Stimulated activated CD4-positive, alpha-beta T cell treated with anti-CD3 and anti-CD28 coated beads, TNF-alpha, amount 100 ng/mL, for 48 hours (primary cell): ENCODE data around the gene EFNB2.

Experiments used
- DNase-seq, 3 donors: peaks; one replicate each; pipeline ENCODE4 v3.0.0-alpha.2; 2020; ENCODE audit warnings: low read depth in 3 of 3

Gene EFNB2

DNA sequence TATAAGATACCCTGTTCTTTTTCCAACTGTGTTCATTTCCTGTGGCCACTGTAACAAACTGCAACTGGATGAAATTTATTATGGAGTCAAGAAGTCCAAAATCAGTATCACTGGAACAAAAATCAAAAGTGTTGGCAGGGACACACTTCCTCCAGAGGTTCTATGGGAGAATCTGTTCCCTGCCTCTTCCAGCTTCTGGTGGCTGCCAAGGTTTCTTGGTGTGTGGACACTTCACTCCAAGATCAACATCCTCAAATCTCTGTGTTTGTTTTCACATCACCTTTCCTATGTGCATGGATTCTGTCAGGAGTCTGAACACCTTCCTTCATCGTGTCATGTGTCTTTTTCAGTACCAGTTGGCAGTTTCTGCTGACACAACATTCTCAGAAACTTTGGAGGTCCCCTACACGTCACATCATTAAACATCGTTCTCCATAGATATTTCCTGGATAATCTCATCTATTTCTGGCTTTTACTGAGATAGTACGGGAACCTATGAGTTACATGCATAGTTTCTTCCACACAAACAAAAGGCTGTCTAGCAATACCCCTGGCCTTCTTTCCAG, 15.2 kb upstream of the EFNB2 start:
- no peak for DNase-seq

DNA sequence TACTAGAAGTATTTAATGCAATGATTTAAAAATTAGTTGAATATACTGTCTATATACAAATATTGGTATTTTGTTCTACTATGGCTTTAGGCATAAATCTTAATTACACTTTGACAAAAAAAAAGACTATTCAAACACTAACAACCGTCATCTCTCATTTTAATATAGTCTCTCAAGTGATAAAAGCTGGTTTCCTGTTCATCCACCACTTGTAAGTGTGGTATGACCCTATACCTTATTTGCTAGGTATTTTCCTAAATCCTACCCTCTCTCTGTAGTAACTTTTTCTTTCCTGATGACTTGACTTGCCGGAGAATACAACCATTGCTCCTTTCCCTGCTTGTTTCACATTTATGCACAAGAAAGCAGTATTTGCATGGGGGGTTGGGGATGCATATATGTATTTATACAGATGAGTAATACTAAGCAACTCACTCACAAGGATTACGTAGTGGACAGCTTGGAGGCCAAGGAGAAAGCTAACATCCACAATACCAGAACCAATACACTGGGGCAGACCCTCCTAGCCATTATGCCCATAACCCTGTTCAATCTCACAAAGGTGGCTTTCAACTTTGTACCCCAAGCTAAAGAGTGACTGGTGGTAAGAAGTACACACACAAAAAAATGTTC, 12.7 kb upstream of the EFNB2 start:
- no peak for DNase-seq

DNA sequence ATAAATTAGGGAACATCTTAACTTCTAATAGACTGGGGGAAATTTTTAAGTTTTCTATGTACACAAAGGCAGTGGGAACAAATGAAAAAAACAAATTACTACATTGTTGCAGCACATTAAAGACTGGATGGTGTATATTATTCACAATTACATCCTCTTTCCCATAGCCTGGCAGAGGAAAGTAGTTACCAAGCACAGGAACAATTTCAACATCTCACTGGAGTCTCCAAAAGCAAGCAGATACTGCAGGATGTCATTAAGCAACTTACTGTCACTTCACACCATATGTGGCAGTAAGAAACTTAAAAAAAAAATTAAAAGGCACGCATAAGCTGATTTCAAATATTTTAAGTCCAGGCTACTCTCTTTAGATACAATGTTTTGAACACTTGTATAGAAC, 6.4 kb upstream of the EFNB2 start:
- DNase-seq, result no peak

DNA sequence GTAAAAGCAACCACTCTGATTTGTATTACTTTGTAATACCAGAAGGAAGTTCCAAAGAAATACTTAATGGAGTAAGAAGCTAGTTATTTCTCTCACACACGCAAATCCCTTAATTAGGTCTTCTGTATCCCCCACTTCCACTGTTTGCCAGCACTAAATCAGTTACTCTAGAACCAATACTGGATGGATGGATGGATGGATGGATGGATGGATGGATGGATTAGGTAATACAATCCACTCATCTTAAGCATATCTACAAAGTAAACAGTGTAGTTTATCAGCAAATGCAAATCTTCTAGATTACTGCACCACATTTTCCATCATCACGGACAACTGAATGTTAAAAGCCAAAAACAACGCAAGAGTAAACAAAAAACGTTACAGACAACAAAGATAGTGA, 5.2 kb upstream of the EFNB2 start:
- DNase-seq, result no peak

DNA sequence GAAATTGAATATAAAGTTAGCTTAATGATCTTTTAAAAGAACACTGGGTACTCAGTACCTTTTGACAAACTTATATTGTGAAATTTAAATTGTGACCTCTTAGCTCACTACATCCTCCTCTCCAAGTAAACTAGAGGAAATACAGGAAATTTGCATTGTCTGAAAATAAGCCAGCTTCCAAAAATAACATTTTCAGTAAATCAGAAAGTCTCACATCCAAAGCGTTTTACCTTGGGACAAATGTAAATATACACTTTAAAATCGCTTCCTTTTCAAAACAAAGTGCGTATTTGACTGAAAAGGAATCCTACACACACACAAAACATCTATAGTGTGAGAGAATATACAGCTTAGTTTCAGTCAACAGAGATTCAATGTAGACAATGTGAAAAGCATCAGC, 2.1 kb upstream of the EFNB2 start:
- no peak for DNase-seq

DNA sequence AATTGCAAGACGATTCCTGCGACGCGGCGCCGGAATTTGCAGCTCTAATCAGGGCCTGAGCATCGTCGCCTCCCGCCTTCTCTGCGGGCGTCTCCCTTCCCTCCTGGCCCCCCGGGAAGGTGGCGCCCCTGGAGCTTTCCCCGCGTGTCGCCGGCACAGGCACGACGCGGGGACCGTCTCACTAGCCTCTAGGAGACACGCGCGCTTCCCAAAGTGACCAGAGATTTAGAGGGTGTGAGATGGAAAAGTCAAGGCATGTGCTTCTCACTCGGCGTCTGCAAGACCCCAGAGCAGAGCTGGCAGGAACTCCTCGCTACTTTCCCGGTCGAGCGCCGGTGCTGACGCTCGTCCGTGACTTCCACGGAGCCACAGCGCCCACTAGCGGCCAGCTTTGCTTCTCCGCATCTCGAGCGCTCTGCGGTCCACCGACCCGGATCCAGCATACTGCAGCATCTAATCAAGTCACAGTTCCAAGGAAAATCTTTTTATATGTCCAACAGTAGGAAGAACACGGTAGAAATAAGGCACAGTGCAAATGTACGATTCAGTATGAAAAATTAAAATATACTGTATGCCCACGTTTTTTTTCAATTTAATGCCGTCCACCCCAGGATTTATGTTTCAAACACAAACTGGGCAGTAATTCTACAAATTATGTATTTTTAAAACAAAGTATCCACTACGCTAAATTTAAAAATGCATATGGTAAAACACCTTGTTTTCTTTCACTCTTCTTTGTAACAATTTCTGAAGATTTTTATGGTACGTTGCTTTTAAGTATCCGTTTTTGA, 977 bp upstream of the EFNB2 start:
- peak; percentile 54 to 85 (median 85) for DNase-seq

DNA sequence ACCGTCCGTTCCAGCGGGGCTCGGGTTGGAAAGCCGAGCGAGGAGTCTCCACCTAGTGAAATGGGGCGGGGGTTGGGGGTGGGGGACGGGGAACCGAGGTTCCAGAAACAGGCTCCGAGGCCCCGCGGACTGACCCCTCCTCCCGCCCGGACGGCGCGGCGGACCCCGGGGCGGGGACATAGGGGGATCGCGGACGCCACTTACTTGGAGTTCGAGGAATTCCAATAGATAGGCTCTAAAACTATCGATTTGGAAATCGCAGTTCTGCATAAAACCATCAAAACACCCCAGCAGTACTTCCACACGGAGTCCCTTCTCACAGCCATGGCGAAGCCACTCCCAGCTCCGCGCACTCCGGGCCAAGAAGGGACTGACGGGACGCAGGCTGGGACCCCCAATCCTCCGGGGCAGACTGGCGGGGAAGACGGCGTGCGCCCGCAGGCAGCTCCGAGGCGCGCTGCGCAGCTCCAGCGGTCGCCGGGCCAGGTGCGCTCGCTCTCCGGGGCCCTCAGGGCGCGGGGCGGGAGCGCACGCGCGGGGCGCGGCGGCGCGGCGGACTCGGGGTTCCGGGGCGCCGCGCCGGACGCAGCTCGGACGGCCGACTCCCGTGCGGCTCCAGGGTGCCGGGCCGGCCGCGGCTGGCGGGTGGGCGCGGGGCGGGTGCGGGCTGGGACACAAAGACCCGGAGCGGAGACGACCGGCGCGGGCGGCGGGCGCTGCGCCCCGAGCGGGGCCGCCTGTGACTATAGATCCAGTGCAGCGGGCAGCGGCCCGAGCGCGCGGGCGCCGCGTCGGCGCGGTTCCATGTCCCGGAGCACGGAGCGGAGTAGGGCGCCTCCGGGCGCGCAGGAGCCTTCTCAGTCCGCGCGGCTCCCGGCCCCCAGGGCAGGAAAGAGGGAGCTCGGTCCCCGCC, 567 bp downstream of the EFNB2 start:
- peak in 1 of 3 donors; percentile 10 for DNase-seq

DNA sequence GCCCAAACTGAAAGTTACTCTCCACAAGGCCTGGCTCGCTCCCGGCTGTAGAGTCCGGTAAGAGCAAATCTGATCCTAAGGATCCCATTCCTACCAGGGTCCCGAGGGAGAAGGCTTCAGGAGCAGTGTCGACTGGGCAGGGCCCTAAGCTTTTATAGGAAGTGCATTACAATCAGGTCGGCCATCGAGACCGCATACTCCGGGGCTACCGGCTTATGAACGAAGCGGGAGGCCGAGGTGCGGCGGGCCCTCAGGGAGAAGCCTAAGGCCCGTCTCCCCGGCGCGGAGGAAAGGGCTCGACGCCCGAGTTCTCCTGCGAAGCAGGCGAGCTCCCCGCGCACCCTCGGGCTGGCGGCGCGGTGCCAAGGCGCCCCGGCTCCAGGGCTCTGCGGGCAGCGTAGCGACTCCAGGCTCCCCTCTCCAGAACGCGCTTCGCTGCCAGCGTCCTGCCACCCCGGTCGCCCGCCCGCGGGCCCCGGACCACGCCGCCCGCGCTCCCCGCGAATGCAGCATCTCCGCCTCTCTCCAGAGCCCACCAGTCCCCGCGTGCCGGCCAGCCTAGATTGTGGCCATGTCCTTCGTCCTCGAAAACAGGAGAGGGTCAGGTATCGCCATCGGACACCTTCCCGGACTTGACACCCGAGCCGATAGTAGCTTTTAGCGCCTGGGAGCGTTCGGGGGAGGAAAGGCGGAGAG, 1.4 kb downstream of the EFNB2 start:
- peak in 1 of 3 donors; percentile 17 for DNase-seq

DNA sequence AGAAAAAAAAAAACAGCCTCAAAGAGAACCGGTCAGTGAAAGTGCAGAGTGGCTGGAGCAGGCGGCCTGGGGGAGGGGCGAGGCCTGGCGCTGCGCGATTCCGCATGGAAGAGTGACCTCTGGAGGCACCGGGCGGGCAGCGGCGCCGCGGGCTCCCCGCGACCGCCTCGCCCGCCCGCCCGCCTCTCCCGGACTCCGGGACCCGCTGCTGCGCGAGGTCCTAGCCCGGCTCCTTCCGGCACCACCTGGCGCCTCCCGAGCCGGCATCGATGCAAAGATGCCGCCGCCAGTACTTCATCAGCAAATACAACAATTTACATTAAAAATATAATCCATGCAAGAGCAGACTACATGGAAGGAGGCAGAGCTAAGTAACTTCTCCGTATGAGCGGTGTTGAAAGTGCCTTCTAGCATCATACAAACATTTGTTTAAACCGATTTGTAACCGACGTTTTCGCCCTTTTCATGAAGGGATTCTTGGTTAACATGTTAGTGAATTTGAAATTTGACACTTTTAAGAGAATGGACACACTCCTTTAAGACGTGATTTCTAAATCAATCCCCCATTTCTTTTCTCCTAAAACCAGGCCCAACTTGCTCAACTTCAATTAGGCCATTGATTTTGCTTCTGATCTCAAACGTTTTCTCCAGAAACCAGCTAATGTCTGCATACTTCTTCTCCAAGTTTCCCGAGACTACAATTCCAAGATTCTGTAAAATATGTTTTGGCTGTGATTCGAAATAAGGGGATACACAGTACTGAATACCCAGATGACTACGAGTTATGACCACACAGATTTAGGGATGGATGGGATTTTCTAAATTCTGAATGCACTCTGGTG, 2.1 kb downstream of the EFNB2 start:
- DNase-seq, result peak in 1 of 3 donors; percentile 18

DNA sequence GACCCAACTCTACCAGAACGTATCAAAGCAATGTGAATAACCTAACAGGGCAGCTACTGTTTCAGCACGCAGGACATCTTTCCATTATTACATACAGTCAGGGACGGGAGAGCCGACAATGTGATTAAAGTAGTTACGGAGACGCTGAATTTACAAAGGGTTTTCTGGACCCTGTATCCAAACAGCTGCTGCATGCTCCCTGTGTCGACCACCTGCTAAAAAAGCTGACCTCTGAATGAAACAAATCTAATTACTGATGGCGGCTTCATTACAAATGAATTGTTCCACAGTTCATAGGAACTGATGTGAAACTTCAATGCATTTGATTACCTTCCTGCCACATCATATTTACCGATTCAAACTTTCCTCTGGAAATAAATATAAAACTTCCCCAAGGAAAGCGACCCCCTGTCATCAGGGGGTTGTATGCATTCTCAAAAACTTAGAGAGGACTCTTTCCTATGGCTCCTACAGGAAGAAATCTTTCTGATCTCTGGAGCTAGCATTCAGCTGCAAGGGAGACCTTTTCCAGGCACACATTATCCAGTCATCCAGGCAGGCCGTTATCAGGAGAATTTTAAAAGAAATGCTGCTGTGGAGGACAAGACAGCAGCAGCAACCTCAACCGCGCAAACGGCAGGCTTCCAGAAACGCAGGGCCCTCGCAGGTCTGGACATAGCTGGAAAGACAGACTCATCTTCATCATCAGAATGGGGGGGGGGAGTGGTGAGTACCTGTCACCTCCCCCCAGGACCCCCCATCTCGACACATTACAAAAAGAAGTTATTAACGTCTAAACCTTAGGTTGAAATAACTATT, 3.1 kb downstream of the EFNB2 start:
- no peak for DNase-seq

DNA sequence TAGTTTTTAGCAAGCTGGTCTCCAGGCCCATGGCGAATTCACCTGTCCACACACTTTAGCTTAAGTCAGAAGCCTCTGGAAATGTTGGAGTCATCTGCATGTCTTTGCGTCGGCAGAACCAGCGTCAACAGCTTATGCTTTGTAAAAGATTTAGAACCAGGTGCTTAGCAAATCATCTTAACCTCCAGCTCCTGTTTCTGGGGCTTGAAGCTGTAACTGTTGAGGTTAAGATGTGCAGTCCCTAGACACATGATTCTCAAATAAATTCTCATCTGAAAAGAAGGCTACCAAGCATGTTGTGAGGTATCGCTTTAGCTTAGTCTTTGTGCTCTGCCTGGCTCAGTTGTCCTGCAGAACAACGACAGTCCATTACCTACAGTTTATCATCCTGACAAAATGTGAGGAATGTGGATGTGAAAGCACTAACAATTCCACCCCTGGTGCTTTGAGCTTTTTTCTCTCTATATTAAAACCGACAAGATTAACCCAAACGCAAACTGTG, 4.4 kb downstream of the EFNB2 start:
- DNase-seq, result no peak

DNA sequence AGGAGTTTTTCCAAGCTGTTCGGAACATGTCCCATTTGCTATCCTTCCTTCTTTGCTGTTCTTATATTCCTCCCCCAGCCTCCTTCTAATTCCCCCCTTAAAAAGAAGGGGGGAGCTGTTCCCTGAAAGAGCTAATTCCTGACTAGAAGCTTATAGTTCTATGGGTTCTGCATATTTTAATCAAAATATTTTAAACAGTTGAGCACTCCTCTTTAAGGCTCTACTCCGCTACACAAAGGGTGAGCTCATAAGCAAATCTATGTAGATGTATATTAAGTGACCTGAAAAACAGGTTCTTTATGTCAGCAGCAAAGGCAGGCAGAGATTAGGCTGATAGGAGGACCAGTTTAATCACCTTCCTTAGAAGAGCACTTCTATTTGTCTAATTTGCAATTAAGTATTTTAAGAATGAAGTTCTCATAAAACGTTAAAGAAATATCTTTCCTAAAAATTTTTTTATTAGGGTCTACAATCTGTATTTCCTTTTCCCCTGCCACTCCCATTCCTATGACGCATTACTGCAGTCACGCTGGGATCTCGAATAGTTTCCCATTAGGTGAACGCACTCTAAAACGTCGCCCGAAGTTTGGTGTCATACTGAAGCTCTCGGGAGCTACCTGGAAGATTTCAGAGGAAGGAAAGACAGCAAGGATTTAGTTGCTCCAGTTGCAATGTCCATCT, 5.2 kb downstream of the EFNB2 start:
- DNase-seq, result no peak

DNA sequence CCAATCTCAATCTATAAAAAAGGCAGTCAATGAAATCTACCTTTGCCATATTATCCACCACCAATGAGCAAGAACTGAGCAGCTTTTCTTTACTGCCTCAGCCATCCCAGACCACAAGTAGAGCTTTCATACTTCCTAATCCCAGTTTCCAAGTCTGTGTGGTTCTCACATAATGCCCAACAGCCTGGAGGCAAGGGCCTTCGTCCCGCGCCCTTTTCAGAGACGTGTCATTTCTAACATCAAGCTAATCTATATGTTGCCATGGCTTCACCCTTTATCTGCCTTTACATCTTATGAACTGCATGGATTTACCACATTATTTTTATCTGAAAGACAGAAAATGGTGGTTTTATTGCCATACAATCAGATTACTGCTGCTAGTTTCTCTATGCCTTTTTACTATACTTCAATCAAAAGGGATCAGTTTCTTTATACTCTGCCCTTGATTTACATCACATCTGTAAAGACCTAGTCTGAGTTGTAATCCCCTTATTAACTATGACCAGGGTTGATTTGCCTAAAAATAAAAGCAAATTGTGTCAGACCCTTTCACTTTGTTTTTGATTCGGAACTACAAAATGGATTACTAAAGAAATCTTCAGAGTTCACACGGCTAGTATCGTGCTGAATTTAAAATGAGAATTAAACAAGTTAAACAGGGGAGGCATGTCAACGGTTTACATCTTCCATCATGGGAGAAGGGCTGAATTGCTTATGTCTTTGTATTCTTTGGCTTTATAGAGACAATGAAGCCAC, 5.9 kb downstream of the EFNB2 start:
- no peak for DNase-seq

DNA sequence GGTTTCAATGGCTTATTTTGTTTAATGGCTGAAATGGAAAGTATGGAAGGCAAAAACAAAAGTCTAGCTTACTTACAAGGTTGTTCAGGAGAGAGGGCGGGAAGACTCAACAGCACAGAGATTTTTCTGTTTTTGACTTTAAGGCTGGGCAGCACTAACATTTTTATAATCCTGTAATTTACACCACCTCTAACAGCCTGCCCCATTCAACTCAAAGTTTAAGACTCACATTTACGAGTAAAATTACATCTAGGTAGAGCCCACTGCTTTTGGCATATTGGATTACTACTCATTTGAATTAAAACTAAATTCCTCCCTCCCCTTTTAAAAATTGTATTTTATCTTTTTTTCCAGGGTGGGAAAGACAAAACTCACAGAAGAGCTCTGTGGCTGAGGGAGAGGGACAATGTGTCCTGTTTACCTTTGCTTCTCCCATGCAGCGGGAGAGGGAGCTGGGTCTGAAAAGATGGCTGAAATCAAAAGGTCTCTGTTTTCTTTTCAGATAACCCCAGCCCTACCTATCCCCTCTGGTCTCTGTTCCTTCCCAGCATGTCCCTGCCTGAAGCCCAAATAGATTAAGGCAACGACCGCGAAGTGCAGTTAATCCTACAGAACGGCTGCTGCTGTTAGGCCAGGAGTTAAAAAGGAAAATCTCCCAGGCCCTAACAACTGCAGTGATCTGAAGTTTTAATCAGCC, 6.6 kb downstream of the EFNB2 start:
- DNase-seq, result no peak

DNA sequence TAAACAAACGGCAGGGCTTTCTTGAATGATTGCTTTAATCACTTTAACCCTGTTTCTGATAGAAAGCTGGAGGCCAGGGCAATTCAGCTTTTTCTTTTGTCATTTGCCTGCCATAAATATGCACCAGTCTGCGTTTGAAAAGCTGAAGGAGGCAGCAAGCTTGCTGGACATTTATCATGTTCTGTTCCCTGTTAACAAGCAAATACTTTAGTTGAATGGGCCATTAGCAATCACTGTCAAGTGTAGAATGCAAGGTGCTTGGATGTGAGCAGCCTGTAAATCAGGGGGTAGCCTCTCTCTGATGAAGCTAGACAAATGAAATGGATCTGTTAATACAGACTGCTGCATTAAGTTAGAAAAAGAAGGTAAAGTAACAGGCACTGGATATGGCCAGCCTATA, 7.6 kb downstream of the EFNB2 start:
- no peak for DNase-seq

DNA sequence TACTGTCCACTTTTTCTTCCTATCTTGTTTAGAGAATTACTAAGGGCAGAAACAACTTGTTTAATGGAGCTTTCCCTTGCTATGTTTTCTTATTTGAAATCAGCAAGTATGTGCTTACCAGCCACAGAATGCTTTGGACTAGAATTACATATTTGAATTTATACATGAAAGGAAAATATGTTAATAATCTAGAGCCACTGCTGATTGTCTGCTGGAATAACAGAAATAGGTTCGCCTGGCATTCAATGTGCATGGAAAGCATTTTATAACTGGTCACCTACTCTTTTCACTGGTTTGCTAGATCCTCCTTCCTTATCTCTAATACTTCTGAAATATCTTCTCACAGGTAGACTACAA, 8.0 kb downstream of the EFNB2 start:
- DNase-seq, result no peak

DNA sequence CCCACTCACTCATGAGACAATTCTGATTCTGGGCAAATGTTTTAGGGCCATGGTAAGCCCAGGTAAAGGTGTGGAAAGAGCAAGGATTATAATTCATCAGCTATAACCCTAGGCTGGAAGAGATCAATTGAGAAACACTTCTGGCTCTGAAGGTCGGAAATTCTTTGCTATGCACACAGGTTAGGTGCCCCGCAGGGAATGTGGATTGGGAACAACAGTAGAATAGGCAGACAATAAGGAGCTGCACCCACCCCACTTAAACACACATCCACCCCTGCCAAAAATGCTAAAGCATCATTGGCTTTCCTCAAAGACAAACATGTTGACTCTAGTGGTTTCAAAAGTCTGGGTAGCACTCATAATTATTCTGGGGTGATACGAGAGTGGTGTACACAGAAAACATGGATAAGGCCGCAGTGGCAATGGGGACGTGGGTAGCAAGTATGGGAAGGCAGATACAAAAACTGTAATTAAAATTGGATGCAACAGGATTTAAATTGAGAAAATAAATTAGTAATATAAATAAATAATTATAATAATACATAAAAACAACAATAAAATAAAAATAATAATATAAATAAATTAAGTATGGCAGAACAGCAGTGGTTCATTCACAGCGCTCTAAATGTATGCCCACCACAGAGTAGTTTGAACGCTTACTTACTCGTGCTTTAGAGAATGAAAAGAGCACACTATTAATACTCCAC, 8.6 kb downstream of the EFNB2 start:
- DNase-seq, result no peak
